Activated CD4-positive, alpha-beta T cell treated with anti-CD3 and anti-CD28 coated beads, Interleukin-2, amount 50 U/mL, for 48 hours (primary cell): Measurements from ENCODE around the gene TSSK6.

ENCODE experiments used
- DNase-seq, 2 experiments: peaks; one replicate each; pipeline ENCODE4 v3.0.0-alpha.2; 2020

The TSSK6 gene

DNA sequence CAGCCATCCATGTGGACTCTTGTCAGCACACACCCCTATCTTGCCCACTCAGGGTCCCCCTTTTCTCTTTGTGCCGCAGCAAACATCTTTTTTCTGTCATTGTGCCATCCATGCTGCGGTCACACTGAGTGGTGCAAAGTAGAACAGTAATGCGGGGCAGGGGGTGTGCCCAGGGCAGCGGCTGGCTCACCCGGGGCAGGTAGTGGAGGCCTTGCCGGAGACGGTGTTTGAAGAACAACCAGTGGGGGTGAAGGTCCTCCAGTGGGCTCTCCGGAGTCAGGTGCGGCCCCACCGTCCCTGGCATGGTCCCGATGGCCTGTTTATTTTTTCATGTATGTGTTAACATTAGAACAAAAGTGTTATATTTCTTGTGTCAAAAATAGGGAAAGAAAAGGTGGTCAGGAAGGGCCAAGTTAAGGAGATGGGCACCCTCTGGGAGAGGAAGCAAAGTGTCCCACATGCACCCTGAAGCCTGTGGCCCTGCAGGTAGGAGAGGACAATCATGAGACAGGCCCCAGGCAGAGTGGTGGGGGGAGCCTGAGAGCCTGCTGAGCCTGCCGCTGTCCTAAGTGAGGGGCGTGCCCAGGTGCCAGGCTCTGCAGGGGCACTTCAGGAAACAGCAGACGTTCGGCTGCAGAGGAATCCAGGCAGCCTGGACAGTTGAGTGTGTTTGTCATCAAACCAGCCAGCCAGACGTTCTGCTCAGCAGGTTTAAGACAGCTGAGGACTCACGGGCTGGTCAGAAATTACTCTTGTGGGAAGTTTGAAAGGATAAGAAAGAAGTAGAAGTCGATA is 12.3 kb downstream of the TSSK6 start:
- DNase-seq, result no peak

DNA sequence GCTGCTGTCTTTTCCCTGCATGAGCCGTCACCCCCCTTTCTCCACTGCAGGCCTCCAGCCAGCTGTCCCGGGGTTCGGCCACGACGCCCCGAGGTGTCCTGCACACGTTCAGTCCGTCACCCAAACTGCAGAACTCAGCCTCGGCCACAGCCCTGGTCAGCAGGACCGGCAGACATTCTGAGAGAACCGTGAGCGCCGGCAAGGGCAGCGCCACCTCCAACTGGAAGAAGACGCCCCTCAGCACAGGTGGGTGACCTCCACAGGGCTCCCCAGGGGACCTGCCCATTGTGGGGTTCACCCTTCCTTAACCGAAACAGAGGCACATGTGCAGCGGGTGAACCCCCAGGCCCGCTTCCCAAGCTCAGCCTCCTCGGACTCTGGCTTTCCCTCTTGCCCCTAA is 13.1 kb downstream of the TSSK6 start:
- DNase-seq, result no peak

DNA sequence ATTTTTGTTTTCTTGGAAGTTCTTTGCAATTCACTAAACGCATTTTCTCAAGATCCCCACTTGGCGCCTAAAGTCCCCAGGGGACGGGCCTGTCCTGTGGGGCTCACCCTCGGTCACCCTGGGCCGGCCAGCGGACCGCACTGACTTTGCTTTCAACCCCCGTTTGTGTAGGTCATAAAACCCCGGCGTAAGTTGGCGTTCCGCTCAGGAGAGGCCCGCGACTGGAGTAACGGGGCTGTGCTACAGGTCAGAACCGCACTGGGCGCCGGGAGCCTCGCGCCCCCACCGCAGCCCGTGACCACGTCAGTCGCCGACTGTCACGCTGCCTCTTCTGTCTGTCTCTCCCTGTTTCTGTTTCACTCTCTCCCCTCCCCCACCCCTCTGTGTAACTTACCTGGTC is 13.6 kb downstream of the TSSK6 start:
- no peak for DNase-seq

DNA sequence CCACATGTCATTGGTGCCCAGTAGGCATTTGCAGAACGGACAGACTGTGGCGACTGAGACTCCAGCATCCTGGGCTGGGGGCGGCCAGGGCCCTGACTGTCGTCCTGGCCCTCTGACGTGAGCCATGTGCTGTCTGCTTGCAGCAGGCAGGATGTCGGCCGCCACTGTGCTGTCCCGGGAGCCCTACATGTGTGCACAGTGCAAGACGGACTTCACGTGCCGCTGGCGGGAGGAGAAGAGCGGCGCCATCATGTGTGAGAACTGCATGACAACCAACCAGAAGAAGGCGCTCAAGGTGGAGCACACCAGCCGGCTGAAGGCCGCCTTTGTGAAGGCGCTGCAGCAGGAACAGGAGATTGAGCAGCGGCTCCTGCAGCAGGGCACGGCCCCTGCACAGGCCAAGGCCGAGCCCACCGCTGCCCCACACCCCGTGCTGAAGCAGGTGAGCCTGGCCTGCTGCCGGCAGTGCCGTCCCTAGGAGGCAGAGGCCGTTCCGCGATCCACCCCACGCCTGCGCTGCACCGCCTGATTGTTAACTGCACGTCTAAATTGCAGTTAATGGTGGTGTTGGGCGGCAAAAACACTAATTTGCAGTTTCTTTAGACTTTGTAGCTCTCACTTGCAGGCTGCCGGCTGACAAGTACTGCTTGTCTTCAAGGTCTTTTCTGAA is 14.2 kb downstream of the TSSK6 start:
- DNase-seq, result no peak

DNA sequence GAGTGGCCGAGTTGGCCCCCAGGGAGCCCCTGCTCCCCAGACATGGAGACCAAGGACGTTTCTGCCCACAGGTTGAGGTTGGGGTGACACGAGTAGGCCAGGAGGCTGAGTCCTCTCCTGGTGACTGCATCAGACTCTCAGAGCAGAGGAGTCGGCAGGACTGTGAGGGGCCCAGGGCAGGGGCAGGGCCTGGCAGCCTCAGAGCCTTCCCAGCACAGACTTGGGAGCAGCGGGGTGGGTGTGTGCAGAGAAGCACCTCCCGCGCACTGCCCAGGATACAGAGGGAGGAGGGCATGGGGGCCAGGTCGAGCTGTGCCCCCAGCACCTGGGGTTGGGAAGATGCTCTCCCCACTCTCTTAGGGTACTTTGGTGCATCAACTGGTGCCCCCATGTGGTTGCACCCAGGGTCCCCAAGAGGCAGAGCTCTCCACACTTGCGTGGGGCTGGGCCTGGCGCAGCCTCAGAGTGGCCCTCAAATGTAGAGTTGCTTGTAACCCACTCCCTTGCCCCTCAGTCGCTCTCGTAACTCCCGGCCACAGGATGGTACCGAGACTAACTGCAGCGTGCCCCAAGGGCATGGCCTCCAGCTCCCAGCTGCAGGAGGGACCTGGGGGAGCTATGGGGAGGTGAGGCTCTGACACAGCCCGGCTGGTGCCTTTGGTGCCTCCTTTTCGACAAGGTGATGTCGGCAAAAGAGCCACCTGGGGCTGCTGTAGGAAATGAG is 15.9 kb downstream of the TSSK6 start:
- DNase-seq, result no peak

DNA sequence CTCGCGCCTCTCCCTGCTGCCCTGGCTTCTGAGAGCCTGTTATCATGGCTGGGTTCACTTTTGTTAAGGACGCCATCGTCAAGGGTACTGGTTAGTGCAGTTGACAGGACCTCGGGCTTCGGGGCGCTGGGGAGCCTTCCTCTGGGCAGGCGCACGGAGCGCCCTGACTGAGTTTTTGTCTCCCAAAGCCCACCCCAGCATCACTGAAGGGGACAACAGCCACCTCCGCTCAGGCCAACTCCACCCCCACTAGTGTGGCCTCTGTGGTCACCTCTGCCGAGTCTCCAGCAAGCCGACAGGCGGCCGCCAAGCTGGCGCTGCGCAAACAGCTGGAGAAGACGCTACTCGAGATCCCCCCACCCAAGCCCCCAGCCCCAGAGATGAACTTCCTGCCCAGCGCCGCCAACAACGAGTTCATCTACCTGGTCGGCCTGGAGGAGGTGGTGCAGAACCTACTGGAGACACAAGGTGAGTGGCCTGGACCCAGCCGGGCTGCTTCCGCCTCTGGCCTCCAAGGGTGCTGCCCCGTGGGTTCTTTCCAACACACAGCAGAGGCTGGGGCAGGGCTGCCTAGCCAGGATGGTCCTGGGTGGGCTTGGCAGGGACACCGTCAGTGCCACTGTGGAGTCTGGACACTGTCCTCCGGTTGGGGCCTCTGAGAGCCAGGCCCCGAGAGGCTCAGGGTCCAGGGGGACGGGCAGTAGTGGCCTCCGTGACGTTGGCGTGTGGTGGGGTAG is 16.9 kb downstream of the TSSK6 start:
- DNase-seq, result no peak

DNA sequence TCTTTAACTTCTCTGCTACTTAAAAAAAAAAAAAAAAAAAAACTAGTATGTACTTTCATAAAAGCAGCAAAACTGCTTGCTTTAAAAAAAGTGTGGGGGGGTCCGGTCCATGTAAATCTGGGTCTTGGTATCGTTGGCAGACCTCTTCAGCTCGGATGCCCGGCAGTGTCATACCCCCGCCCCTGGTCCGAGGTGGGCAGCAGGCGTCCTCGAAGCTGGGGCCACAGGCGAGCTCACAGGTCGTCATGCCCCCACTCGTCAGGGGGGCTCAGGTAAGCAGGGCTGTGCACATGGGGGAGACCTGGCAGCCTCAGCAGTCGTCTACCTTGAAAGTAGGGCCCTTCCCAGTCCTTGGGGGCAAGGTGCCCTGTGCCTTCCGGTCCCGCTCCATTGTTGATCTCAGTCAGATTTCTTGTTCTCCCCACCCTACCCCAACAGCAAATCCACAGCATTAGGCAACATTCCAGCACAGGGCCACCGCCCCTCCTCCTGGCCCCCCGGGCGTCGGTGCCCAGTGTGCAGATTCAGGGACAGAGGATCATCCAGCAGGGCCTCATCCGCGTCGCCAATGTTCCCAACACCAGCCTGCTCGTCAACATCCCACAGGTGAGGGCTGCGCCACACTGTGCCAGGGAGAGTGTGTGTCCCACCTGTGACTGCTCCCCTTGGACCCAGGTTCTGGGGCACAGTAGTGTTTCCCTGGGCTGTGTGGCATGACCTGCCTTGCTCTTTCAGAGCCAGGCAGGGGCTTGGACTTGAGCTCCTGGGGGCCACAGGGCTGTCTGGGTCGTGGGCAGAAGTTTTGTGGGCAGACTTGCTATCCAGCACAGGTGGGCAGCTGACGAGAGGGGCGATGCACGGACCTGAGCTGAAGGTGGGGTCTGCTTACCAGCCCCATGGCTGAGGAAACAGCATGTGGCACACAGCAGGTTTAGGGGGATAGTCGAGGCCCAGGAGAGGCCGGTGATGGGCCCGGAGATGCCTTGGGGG is 19.4 kb downstream of the TSSK6 start:
- DNase-seq, result no peak

DNA sequence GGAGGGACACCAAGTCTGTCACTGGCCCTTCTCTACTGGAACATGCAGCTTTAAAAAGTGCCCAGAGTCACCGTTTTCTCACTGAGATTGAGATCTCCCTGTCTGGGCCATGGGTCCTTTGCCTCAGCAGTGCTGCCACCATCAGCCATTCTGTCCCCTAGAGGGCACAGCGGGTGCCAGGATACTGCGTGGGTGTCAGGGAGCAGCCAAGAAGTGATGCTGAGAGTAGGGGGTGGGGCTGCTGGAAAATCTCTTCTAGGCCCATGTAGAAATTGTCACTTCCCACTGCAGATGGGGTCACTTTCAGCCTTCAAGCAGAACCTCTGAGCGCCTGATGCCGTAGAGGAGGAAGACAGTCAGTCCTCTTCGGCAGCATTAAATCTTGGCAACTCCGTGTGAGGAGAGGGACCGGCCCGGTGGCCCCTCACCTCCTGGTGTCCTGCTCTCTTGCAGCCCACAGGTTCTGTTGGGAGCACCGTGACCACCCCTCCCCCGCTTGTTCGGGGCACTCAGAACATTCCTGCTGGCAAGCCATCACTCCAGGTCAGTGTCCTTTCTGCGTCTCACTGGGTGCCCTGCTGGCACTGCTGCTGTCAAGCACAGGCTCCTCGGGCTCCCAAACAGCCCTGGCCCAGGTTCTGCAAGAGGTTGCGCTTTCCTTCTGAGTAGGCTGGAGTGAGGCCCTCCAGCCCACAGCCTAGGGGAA is 21.4 kb downstream of the TSSK6 start:
- no peak for DNase-seq

DNA sequence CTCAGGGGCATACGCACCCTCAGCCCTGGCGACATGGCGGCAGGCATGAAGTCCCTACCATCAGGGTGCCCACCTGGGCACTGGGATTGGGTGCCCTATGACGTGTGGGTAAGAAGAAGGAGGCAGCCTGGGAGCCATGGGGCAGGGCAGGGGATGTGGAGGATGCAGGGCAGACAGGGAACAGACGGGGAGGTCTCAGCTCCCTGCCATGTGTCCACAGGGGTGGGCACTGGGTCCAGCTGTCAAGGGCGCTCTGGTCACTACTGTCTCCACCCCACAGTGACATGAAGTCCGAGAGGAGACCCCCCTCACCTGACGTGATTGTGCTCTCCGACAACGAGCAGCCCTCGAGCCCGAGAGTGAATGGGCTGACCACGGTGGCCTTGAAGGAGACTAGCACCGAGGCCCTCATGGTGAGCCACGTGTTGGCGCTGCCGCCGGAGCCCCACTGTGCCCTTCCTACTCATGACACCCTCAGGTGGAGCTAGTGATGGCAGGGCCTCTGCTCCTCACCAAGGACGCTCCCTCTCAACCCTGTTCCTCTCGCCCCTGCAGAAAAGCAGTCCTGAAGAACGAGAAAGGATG is 23.2 kb downstream of the TSSK6 start:
- no peak for DNase-seq

DNA sequence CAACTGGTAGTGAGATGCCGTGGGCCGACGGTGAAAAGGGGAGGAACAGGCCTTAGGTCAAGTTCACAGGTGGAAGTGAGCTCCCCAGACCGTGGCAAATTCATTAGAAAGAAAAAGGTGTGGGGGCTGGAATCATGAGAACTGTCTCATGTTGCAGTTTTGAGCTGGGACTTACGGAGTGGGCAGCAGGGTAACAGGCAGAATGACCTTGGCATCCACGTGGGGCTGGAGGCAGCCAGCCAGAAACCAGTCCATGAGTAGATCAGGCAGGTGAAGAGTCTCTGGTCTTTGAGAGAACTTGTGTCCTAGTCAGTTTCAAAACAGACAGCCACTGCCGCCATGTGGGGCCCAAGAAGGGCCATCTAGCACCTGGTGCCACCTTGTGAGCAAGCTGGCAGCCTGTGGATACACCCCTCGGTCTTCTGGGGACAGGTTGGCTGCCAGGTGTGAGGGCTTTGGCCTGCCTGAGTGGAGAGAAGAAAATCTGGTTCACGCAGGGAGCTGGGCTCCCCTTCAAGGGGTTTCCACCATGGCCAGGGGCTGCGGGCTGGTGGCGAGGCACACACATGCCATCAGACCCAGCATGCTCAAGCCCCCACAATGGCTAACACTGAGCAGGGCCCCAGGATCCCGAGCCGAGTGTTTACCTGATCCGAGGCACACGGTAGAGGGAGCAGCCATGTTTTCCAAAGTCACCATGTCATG is 23.9 kb downstream of the TSSK6 start:
- DNase-seq, result no peak

DNA sequence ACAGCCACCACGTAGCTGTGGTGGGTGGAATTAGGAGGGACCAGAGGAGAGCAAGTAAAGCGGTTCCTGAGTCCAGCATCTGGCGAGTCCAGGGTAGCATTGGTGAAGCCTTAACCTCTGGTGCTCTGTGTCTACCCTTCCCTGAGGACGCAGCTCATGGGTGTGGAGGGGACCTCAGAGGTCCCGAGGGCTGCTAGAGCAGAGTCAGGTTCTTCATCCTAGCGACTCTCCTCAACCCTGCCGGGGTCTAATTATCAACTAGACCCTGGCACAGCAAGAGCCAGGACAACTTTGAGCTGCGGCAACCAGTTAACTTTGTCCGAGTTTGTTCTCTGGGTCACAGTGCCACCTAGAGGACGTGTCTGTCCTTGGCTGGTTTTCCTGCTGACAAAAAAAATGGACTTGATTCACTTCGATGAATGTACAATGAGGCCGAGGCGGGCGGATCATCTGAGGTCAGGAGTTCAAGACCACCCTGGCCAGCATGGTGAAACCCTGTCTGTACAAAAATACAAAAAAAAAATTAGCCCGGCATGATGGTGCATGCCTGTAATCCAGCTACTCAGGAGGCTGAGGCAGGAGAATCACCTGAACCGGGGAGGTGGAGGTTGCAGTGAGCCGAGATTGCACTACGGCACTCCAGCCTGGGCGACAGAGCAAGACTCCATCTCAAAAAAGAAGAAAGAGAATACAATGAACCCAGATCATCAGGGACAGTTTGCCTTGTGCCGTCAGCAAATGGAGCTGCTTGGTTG is 25.0 kb downstream of the TSSK6 start:
- DNase-seq, result peak; percentile 81 to 89

DNA sequence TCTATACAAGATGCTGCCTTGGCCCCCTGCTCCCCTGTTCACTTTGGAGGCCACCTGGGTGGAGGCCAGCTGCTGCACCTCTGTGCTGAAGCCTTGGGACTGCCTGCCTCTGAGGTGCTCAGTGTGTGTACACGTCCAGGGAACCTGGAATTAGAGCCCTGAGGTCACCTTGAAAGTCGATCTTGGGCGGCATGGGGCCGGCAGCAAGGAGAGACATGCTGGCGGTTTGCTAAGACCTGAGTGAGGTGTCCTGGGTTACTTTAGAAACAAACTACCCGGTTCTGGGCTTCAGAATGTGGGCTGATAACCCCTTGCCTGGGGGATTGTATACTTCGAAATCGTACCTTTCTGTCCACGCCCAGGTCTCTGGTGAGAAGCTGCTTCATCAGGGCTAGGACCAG is 25.5 kb downstream of the TSSK6 start:
- no peak for DNase-seq

DNA sequence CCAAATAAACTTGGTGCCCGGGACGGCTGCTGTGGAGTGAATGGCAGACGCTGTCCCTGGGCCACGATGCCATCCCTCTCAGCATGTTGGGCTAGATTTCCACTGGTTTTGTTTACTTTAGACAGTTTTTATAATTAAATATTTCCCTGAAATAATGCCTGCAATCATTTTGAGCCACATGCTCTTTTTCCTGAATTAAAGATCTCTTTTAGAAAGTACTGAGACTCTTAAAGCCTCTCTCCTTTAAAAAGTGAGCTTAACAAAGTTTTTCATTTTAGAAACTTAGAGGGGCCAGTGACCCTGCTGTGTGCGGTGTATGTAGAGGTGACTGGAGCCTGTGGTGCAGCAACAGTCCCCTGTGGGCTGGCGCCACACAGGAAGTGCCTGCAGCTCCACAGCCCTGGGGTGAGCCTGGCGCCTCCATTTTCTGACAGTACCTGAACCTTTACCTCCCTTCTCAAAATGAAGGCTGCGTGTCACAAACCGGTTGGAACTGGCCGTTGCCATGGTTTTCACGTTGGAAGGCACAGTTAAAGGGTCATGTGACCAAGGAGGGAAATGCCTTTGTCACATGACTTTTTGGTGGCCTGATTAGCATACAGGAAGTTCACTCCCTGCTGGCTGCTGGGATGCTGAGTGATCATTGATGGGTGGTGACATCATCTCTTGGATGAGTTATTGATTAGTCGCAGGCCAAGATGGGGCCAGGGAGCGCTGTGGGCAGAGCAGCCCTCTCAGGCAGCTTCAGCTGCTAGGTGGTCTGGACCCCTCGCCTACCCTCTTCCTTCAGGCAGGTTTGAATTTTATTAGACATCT is 26.3 kb downstream of the TSSK6 start:
- DNase-seq, result peak; percentile 80 to 84

DNA sequence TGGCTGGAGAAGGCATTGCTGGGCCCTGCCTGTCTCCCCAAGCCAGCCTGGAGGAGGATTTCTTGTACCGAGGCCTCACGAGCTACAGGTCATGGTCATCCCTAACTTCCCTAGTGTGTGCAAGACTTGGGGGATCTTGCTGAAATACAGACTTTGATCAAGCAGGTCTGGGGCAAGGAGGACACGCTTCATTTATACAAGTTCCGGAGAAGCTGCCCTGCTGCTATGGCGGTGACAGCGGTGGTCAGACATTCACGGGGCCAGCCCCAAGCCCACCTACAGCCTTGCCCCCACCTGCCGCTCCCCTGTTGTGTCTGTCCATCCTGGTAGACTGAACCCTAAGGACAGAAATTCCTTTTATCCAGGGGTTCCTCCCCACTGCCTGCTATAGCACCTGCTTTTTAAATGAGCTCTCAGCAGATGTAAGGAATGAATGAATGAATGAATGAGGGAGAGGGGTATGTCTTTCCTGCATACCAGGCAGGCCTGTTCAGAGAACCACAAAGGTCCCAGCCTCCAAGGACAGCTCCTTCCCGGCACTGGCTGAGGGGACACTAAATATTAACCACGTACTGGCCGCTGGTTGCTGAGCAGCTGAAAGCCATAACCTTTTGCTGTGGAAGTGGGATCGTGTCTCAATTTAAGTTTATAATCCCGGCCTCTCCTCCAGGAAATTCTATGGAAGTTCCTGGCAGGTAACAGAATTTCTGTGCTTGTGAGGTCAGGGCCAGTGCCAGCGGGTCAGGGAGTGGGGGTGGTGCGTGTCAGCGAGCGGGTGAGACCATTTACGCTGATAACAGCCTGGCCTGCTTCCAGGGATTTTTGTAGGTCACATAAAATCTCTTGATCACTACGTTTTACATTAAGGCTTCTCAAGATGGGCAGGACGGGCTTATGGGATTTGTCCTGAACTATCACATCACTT is 27.1 kb downstream of the TSSK6 start:
- DNase-seq, result no peak

DNA sequence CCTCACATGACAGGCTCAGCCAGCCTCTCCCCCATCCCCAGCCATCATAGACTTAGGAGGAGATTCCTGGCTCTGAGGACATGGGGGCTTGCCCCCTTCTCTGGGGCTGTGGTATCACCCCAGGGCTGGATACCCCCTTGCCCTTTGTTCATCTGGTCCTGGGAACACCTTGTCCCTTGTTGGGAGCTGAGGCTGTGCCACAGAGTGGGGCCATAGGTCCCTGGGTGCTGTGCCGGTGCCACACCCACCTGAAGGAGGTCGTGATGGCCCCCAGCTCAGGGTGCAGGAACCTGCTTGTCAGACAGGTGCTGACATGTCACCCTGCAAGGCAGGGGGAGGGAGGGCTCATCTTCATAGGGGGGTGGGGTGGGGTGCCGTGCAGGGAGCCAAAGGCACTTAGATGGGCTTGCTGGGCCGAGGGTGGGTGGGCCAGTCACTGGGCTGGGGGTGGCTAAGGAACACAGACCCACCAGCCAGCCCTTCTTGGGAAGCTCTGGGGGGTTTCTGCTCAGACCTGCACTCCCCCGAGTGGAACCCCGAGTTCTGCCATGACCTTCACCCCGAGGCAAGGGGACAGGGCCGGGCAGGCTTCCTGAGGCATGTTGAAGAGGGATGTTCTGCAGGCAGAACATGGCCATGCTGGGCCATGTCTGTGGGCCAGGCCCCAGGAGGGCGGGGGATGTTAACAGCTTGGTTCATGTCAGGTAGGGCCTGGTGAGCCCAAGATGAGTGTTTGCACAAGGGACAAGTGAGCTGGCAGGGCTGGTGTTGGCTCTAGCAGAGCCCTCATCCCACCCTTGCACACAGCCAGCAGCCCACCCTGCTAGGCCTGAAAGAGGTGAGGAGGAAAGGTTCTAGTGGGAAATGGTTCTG is 28.0 kb downstream of the TSSK6 start:
- DNase-seq, result no peak

DNA sequence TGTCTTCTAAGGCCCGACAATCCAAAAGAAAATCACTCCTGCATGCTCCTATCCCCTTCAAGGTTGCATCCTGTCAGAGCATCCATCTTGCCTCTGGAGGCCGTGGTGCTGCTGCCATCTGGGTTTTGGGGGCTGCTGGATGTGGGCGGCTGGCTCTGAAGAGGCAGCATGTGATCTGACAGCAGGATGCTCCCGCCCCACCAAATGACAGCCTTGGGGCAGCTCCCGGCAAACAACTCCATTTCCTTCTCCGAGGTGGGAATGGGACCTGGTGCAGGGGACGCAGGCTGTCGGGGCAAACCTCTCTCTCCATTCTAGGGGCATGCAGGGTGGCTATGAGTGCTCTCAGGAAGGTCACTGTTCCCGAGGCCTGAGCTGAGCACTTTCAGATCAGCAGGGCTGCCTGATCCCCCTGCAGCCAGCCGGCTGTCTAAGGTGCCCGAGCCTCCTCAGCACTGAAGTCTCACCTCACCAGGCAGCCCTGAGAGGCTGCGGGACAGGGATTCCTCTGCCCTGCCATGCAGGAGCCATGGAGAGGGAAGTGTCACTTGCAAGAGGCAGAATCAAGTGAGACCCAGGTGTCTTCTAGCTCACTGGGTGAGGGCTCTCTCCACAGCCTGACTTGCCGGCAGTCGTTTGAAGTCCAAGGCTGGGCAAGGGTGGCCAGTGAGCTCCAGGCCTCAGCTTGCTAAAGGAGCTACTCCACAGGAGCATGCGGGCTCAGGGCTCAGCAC is 28.8 kb downstream of the TSSK6 start:
- no peak for DNase-seq
